HG02973 (cell line): ENCODE data around the gene DRAM2.
"Not testable (repeated sequence)": the region's sequence is repeated elsewhere in the genome, so short reads cannot be mapped to it uniquely, and the experiment has no call there.

Experiments used
- ATAC-seq: cut with Tn5 transposase; IDR thresholded peaks from one replicate; pipeline ENCODE4 v1.9.1; 2021; ENCODE audit warnings: moderate library complexity; ENCODE audit not compliant: unreplicated experiment

Gene DRAM2

DNA sequence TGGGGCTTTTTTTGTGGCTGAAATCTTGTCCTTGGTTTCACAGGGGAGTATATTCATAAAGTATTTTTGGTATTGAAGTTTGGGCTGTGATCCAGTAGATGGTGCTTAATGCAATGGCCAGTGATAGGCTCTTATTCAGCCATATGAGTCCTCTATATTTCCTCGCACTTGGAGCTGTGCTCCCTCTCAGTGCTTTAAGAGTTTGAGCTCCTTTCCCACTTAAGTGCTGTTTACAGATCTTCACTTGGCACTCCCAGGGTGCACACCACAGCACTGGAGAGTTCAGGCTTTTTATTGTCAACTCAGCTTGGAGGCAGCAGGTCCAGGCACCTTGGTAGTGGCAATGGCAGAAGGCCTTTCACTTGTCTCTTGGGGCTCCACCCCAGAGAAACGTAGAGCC, 54.9 kb downstream of the DRAM2 start:
- ATAC-seq, result no peak

DNA sequence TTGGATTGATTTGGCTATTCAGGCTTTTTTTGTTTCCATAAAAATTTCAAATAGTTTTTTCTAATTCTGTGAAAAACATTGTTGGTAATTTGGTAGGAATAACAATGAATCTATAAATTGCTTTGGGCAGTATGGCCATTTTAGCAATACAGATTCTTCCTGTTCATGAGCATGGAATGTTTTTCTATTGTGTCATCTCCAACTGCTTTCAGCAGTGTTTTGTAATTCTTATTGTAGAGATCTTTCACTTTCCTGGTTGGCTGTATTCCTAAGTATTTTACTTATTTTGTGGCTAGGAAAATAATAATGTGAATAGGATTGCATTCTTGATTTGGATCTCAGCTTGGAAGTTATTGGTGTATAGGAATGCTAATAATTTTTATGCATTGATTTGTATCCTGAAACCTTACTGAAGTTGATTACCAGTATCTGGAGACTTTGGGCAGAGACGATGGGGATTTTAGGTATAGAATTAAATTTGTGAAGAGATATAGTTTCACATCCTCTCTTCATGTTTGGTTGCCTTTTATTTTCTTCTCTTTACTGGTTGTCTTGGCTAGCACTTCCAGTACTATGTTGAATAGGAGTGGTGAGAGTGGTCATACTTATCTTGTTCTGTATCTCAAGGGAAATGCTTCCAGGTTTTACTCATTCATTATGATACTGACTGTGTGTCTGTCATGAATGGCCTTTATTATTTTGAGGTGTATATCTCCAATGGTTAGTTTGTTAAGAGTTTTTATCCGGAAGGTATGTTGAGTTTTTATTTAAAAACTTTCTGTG, 57.3 kb downstream of the DRAM2 start:
- ATAC-seq, result no peak

DNA sequence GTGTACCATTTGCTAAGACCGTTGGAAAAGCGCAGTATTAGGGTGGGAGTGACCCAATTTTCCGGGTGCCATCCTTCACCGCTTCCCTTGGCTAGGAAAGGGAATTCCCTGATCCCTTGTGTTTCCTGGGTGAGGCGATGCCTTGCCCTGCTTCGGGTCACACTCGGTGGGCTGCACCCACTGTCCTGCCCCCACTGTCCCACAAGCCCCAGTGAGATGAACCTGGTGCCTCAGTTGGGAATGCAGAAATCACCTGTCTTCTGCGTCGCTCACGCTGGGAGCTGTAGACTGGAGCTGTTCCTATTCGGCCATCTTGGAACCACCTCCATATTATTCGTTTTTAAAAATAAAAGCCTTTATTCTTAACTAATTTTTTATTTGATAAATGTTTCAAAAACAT, 60.6 kb downstream of the DRAM2 start:
- not testable (repeated sequence) for ATAC-seq

DNA sequence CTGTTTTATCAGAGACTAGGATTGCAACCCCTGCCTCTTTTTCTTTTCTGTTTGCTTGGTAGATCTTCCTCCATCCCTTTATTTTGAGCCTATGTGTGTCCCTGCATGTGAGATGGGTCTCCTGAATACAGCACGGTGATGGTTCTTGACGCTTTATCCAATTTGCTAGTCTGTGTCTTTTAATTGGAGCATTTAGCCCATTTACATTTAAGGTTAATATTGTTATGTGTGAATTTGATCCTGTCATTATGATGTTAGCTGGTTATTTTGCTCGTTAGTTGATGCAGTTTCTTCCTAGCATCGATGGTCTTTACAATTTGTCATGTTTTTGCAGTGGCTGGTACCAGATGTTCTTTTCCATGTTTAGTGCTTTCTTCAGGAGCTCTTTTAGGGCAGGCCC, 62.6 kb downstream of the DRAM2 start:
- not testable (repeated sequence) for ATAC-seq
